OCI-LY7 (cell line): ENCODE data around the gene SREBF1.

Experiments used
- EZH2phosphoT487 ChIP-seq: fragments of 200-600 bp; sonication (generic); IDR thresholded peaks from 2 replicates; pipeline ENCODE4 v1.6.1; 2018; ENCODE audit warnings: low read depth, borderline replicate concordance, mild to moderate bottlenecking, mixed run types, antibody characterized with exemption, low read length, moderate library complexity, mixed read lengths
- TF ChIP-seq, protein P1 (sequence below): fragments of 200-600 bp; sonication (generic); conservative IDR thresholded peaks from 2 replicates; pipeline ENCODE4 v1.5.1; 2014; ENCODE audit warnings: mild to moderate bottlenecking, antibody characterized with exemption, low read length, moderate library complexity, mixed read lengths

DNA sequence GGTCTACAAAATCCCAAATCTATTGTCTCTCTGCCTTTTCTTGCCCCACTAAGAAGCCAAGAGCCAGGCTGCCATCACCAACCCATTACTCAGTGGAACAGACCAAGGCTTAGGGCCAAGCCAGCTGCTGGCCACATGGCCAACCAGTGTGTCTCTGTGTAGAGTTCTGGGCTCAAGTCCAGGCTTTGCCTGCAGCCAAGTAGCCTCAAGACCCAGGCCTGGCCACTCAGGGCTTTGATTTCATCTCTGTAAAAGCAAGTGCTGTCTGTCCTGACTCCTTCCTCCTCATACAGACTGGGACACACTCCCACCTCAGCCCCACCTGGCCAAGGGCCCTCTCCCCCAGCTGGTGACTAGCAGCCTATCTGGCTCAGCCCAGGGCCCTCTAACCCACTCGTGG, 14.6 kb downstream of the SREBF1 start:
- TF ChIP-seq, protein P1, sequence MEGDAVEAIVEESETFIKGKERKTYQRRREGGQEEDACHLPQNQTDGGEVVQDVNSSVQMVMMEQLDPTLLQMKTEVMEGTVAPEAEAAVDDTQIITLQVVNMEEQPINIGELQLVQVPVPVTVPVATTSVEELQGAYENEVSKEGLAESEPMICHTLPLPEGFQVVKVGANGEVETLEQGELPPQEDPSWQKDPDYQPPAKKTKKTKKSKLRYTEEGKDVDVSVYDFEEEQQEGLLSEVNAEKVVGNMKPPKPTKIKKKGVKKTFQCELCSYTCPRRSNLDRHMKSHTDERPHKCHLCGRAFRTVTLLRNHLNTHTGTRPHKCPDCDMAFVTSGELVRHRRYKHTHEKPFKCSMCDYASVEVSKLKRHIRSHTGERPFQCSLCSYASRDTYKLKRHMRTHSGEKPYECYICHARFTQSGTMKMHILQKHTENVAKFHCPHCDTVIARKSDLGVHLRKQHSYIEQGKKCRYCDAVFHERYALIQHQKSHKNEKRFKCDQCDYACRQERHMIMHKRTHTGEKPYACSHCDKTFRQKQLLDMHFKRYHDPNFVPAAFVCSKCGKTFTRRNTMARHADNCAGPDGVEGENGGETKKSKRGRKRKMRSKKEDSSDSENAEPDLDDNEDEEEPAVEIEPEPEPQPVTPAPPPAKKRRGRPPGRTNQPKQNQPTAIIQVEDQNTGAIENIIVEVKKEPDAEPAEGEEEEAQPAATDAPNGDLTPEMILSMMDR: no peak
- TF ChIP-seq EZH2phosphoT487: no peak
